Measurements from ENCODE around the gene SELENOM. TPM values are rescaled to one million over a fixed set of nuclear protein-coding genes. Genes with fewer than 3 reads are reported as not detected.

Gene SELENOM
- 10 to 100 TPM in 2 of 3 donors, 1 to 10 TPM in 1; 8.1 to 14.0 (median 10.6) TPM for total RNA-seq
- 9.8 TPM for total RNA-seq (2013)

GRCh38 chr22:31107178-31107893 is at the start of gene SELENOM:
Gene SELENOM, minus strand, starts transcription at chr22:31107568. Its CDS starts 63 bp downstream, at chr22:31107505.
- no peaks in the 10 kb centered on the region for H3K27me3 ChIP-seq (ENCODE audit: control insufficient read depth, insufficient read depth, low read length)
- intact Hi-C loops (cut with micrococcal nuclease) = loop anchor here (1.0 to 5.0 kb wide), 2 partner anchors 124 to 165 kb away; no protein-coding TSS in a partner anchor
- H3K27ac ChIP-seq (ENCODE audit: low read length) = peak within 1 kb of the TSS; percentile 34
- Mint-ChIP-seq H3K36me3 (no peaks in the 10 kb centered on the region), H3K4me3 (peak within 1 kb of the TSS; percentile 87), H3K4me1 (peaks cover 7 to 18% of the 10 kb centered on the region in 2 donors), H3K27ac (peak within 1 kb of the TSS; percentile 78 to 91), H3K27me3 (ENCODE audit: low read depth in 2 of 2) (peaks cover 0 to 2% of the 10 kb centered on the region in 2 donors), H3K9me3 (no peaks in the 10 kb centered on the region)
- WGBS (ENCODE audit: insufficient coverage) = 6% methylated on average over 67 of the region's 67 CpGs
- no peaks in the 10 kb centered on the region for H3K9me3 ChIP-seq (ENCODE audit: control insufficient read depth, insufficient read depth, low read length)
- ATAC-seq = peak; percentile 94 to 96 (median 96)
- peak; percentile 74 for TF ChIP-seq CTCF (IDR thresholded peaks at IDR 0.05)
- H3K4me1 ChIP-seq (ENCODE audit: control insufficient read depth, insufficient read depth, low read length) = peaks cover 17% of the 10 kb centered on the region
- no peaks in the 10 kb centered on the region for H3K36me3 ChIP-seq (ENCODE audit: control insufficient read depth, insufficient read depth, low read length)
- peak within 1 kb of the TSS; percentile 86 for H3K4me3 ChIP-seq (ENCODE audit: low read length)
- peak; percentile 80 to 94 for DNase-seq

- Histone ChIP-seq H3K27me3 (ENCODE audit: control insufficient read depth, insufficient read depth, low read length) (no peaks in the 10 kb centered on the region), H3K4me3 (ENCODE audit: low read length) (no peak overlapping the region), H3K9me3 (ENCODE audit: control insufficient read depth, insufficient read depth, low read length) (no peaks in the 10 kb centered on the region), H3K4me1 (ENCODE audit: control insufficient read depth, insufficient read depth, low read length) (peaks cover 6% of the 10 kb centered on the region), H3K36me3 (ENCODE audit: control insufficient read depth, insufficient read depth, low read length) (no peaks in the 10 kb centered on the region), H3K27ac (ENCODE audit: low read length) (no peak overlapping the region)
- ATAC-seq (no peak), DNase-seq (no peak)
- H3K27ac Mint-ChIP-seq = no peak overlapping the region
- WGBS (ENCODE audit: insufficient coverage) = 71% methylated on average over 3 of the region's 3 CpGs
- H3K4me1 Mint-ChIP-seq = peaks cover under 1 to 11% of the 10 kb centered on the region in 2 donors
- no peaks in the 10 kb centered on the region for H3K9me3 Mint-ChIP-seq
- H3K27me3 Mint-ChIP-seq (ENCODE audit: low read depth in 2 of 2) = peaks cover 0 to 5% of the 10 kb centered on the region in 2 donors
- intact Hi-C loops (cut with micrococcal nuclease) = no loop called here
- H3K36me3 Mint-ChIP-seq = no peaks in the 10 kb centered on the region
- no peak for TF ChIP-seq CTCF (IDR thresholded peaks at IDR 0.05)
- H3K4me3 Mint-ChIP-seq = no peak overlapping the region
Measured at GRCh38 chr22:31155422-31155821, 48.1 kb upstream of the SELENOM start.

- 94% methylated on average over 1 of the region's 1 CpG for WGBS (ENCODE audit: insufficient coverage)
- DNase-seq = no peak
- no peak for TF ChIP-seq CTCF (IDR thresholded peaks at IDR 0.05)
- Histone ChIP-seq H3K36me3 (ENCODE audit: control insufficient read depth, insufficient read depth, low read length) (no peaks in the 10 kb centered on the region), H3K27ac (ENCODE audit: low read length) (no peak overlapping the region), H3K4me3 (ENCODE audit: low read length) (no peak overlapping the region), H3K4me1 (ENCODE audit: control insufficient read depth, insufficient read depth, low read length) (peaks cover 4% of the 10 kb centered on the region), H3K27me3 (ENCODE audit: control insufficient read depth, insufficient read depth, low read length) (no peaks in the 10 kb centered on the region), H3K9me3 (ENCODE audit: control insufficient read depth, insufficient read depth, low read length) (no peaks in the 10 kb centered on the region)
- Mint-ChIP-seq H3K27me3 (ENCODE audit: low read depth in 2 of 2) (peaks cover 0 to 5% of the 10 kb centered on the region in 2 donors), H3K36me3 (no peaks in the 10 kb centered on the region), H3K4me1 (peaks cover 0 to 10% of the 10 kb centered on the region in 2 donors), H3K27ac (no peak overlapping the region), H3K9me3 (no peaks in the 10 kb centered on the region), H3K4me3 (no peak overlapping the region)
- intact Hi-C loops (cut with micrococcal nuclease) = no loop called here
- ATAC-seq = no peak
Measured at GRCh38 chr22:31154975-31155374, 47.6 kb upstream of the SELENOM start.

Data from natural killer cell (primary cell).